Endodermal cell (in vitro differentiated cells): ENCODE measurements around the gene SLC27A2. TPM values are rescaled to one million over a fixed set of nuclear protein-coding genes. Genes with fewer than 3 reads are reported as not detected.

ENCODE experiments used
- DNase-seq: peaks from one replicate; pipeline ENCODE4 v3.0.0-alpha.2; 2017
- H3K27ac ChIP-seq: 2 replicates; pipeline ENCODE4 v1.5.1; 2013; ENCODE audit warnings: mild to moderate bottlenecking, low read depth, low read length, moderate library complexity
- H3K27me3 ChIP-seq: 2 replicates; pipeline ENCODE4 v1.6.1; 2013; ENCODE audit warnings: mild to moderate bottlenecking, low read length, moderate library complexity; ENCODE audit not compliant: insufficient read depth, control insufficient read depth, poor library complexity, severe bottlenecking
- H3K36me3 ChIP-seq: 2 replicates; pipeline ENCODE4 v1.7.0; 2013; ENCODE audit warnings: mild to moderate bottlenecking, low read length, moderate library complexity; ENCODE audit not compliant: control insufficient read depth, insufficient read depth
- H3K4me1 ChIP-seq: one replicate; pipeline ENCODE4 v1.7.0; 2013; ENCODE audit warnings: low read length; ENCODE audit not compliant: control insufficient read depth, insufficient read depth
- H3K4me3 ChIP-seq: 2 replicates; pipeline ENCODE4 v1.5.1; 2013; ENCODE audit warnings: mild to moderate bottlenecking, low read length, moderate library complexity
- H3K9ac ChIP-seq: 2 replicates; pipeline ENCODE4 v1.6.1; 2013; ENCODE audit warnings: mild to moderate bottlenecking, low read length, moderate library complexity; ENCODE audit not compliant: poor library complexity, severe bottlenecking; ENCODE audit errors: extremely low read depth
- H3K9me3 ChIP-seq: 2 replicates; pipeline ENCODE4 v1.6.1; 2013; ENCODE audit warnings: mild to moderate bottlenecking, low read length, moderate library complexity; ENCODE audit not compliant: control insufficient read depth
- H3K27ac Mint-ChIP-seq: 2 replicates; pipeline ENCODE4 v1.8.0; 2020; ENCODE audit warnings: mixed read lengths
- H3K27me3 Mint-ChIP-seq: 2 replicates; pipeline ENCODE4 v1.8.0; 2021; ENCODE audit warnings: mild to moderate bottlenecking, mixed read lengths; ENCODE audit not compliant: insufficient read depth
- H3K36me3 Mint-ChIP-seq: 2 replicates; pipeline ENCODE4 v1.8.0; 2020; ENCODE audit warnings: low read depth, mixed read lengths
- H3K4me1 Mint-ChIP-seq: 2 replicates; pipeline ENCODE4 v1.8.0; 2020; ENCODE audit warnings: mixed read lengths
- H3K4me3 Mint-ChIP-seq: 2 replicates; pipeline ENCODE4 v1.8.0; 2020; ENCODE audit warnings: mild to moderate bottlenecking, moderate library complexity, mixed read lengths
- H3K9me3 Mint-ChIP-seq: 2 replicates; pipeline ENCODE4 v1.8.0; 2020; ENCODE audit warnings: mild to moderate bottlenecking, mixed read lengths
- CTCF ChIP-seq: fragments of 200-600 bp; sonication (generic); conservative IDR thresholded peaks from 2 replicates; pipeline ENCODE4 v1.5.0; 2021; ENCODE audit warnings: antibody characterized with exemption, mild to moderate bottlenecking
- WGBS, 2 experiments: methylation state at CpG; one replicate each; pipeline versions ENCODE4 v1.1.5 to v1.1.7; 2013; ENCODE audit warnings: missing lambda C conversion rate in 2 of 2, mixed read lengths in 1 of 2; ENCODE audit not compliant: insufficient coverage in 1 of 2, insufficient read length in 1 of 2; 5-methylcytosine and 5-hydroxymethylcytosine counted together
- total RNA-seq, 2 donors: library from RNA; stranded (reverse); fragmentation: NEBNext Ultra II Directional in 1 of 2; extraction: Animal tissue kit (Norgen Biotek cat#: 25700) in 1 of 2; gene quantifications; 2 replicates in 1 of 2; 3 replicates in 1 of 2; pipeline ENCODE4 v1.2.1, GENCODE V29; 2021

Gene SLC27A2
- total RNA-seq, 2 donors from 2014 or later: 4.0 to 6.8 TPM

GRCh38 chr15:50181201-50181968 lies 611 bp upstream of the SLC27A2 start:
- WGBS, 2 experiments: 72 to 76% methylated on average over 12 to 16 of the region's 16 CpGs
- H3K4me1 ChIP-seq: no peaks in the 10 kb centered on the region
- H3K9me3 Mint-ChIP-seq: no peaks in the 10 kb centered on the region
- peaks cover 65% of the 10 kb centered on the region for H3K27me3 Mint-ChIP-seq
- no peak overlapping the region for H3K9ac ChIP-seq
- H3K27ac ChIP-seq: no peak overlapping the region
- peaks cover 10% of the 10 kb centered on the region for H3K4me1 Mint-ChIP-seq
- peak; percentile 56 for DNase-seq
- no peak for TF ChIP-seq CTCF
- H3K36me3 Mint-ChIP-seq: no peaks in the 10 kb centered on the region
- peak overlapping the region; percentile 83 for H3K4me3 ChIP-seq
- no peak overlapping the region for H3K27ac Mint-ChIP-seq
- H3K27me3 ChIP-seq: peaks cover 79% of the 10 kb centered on the region
- no peaks in the 10 kb centered on the region for H3K9me3 ChIP-seq
- peak overlapping the region; percentile 74 for H3K4me3 Mint-ChIP-seq
- H3K36me3 ChIP-seq: no peaks in the 10 kb centered on the region

- peak overlapping the region; percentile 83 for H3K4me3 ChIP-seq
- no peak overlapping the region for H3K27ac ChIP-seq
- no peaks in the 10 kb centered on the region for H3K4me1 ChIP-seq
- Mint-ChIP-seq H3K9me3 (no peaks in the 10 kb centered on the region), H3K36me3 (no peaks in the 10 kb centered on the region), H3K4me1 (peaks cover 10% of the 10 kb centered on the region), H3K4me3 (peak overlapping the region; percentile 74), H3K27ac (no peak overlapping the region), H3K27me3 (peaks cover 59% of the 10 kb centered on the region)
- no peaks in the 10 kb centered on the region for H3K36me3 ChIP-seq
- peaks cover 70% of the 10 kb centered on the region for H3K27me3 ChIP-seq
- H3K9me3 ChIP-seq: no peaks in the 10 kb centered on the region
- DNase-seq: peak; percentile 87
- TF ChIP-seq CTCF: peak; percentile 10
- 3 to 10% methylated on average over 11 to 80 of the region's 80 CpGs for WGBS, 2 experiments
- H3K9ac ChIP-seq: no peak overlapping the region
Observed at GRCh38 chr15:50182219-50183013, 420 bp downstream of the SLC27A2 start.

GRCh38 chr15:50183112-50183794 lies 1.3 kb downstream of the SLC27A2 start:
- no peak overlapping the region for H3K9ac ChIP-seq
- H3K27ac ChIP-seq: no peak overlapping the region
- WGBS, 2 experiments: 83 to 87% methylated on average over 1 to 2 of the region's 2 CpGs
- H3K4me1 ChIP-seq: no peaks in the 10 kb centered on the region
- Mint-ChIP-seq H3K27me3 (peaks cover 53% of the 10 kb centered on the region), H3K36me3 (no peaks in the 10 kb centered on the region), H3K4me3 (peak overlapping the region; percentile 74), H3K27ac (no peak overlapping the region), H3K9me3 (no peaks in the 10 kb centered on the region), H3K4me1 (peaks cover 10% of the 10 kb centered on the region)
- no peaks in the 10 kb centered on the region for H3K9me3 ChIP-seq
- no peak for DNase-seq
- H3K36me3 ChIP-seq: no peaks in the 10 kb centered on the region
- TF ChIP-seq CTCF: no peak
- peaks cover 61% of the 10 kb centered on the region for H3K27me3 ChIP-seq
- peak overlapping the region; percentile 83 for H3K4me3 ChIP-seq
